D721Med (cell line): ENCODE data around the gene SOX10.

ENCODE experiments used
- DNase-seq: peaks from one replicate; pipeline ENCODE4 v3.0.0; 2011; ENCODE audit warnings: low spot score; ENCODE audit not compliant: insufficient read length
- FAIRE-seq: peaks from 2 replicates; lab custom pipeline; 2011; peaks lifted over from hg19 to GRCh38; lab: Jason Lieb, UNC
- TF ChIP-seq, protein P1 (sequence below): IDR thresholded peaks from 2 replicates; pipeline ENCODE4 v1.5.1; 2012; ENCODE audit warnings: mild to moderate bottlenecking, control low read depth; ENCODE audit not compliant: insufficient read depth; ENCODE audit errors: missing control alignments

Gene SOX10

GRCh38 chr22:37925330-37925729 lies 59.0 kb downstream of the SOX10 start:
- FAIRE-seq (no peak), DNase-seq (no peak)
- TF ChIP-seq, protein P1, sequence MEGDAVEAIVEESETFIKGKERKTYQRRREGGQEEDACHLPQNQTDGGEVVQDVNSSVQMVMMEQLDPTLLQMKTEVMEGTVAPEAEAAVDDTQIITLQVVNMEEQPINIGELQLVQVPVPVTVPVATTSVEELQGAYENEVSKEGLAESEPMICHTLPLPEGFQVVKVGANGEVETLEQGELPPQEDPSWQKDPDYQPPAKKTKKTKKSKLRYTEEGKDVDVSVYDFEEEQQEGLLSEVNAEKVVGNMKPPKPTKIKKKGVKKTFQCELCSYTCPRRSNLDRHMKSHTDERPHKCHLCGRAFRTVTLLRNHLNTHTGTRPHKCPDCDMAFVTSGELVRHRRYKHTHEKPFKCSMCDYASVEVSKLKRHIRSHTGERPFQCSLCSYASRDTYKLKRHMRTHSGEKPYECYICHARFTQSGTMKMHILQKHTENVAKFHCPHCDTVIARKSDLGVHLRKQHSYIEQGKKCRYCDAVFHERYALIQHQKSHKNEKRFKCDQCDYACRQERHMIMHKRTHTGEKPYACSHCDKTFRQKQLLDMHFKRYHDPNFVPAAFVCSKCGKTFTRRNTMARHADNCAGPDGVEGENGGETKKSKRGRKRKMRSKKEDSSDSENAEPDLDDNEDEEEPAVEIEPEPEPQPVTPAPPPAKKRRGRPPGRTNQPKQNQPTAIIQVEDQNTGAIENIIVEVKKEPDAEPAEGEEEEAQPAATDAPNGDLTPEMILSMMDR, result no peak

DNA sequence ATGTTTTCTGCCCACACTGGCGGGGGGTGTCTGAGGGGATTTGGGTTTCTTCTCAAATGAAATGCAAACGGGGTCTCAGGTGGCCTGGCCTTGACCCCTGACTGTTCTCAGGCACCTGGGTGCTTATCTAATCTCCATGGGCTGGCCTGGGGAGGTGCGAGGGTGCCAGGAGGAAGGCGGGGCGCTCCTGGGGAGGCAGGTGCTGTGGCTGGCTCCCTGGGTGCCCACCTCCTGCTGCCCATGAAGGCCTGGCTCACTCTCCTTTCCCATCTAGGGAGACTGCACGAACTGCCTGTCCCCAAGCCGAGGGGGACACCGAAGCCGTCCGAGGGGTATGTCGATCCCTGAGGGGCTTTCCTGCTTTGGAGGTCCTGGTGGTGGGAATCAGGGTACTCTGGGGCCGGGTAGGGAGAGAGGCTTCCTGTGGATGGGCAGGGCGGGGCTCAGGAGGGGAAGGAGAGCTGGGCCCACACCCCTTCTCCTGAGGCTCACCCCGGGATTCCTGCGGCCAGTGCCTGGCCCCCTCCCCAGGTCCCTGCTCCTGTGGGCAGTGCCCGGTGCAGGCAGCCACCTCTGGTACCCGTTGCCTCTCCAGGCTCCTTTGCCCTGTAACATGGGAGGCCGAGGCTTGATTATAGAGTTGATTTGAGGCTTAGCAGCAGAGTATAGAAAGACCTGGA lies 59.8 kb downstream of the SOX10 start:
- TF ChIP-seq, protein P1, result no peak
- DNase-seq (no peak), FAIRE-seq (no peak)

DNA sequence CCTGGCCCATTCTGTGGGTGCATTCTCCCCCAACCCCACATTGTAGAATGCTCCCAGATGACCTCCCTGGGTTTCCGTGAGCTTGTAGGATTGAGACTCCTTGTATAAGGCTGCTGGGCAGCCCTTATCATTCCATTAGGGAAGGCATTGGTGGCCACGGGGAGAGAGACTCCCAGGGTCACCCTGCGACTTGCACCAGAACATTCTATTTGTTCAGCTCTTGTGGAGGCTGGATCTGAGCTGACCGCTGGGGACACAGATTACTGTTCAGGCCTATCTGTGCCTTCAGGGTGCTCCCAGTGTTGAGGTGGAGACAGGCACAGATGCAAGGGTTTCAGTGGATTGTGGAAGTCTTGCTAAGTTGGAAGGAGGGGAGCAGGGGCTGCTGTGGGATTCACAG lies 60.4 kb downstream of the SOX10 start:
- DNase-seq (no peak), FAIRE-seq (no peak)
- TF ChIP-seq, protein P1, result no peak
